ENCODE data around the gene S1PR3. TPM values are rescaled to one million over a fixed set of nuclear protein-coding genes. Genes with fewer than 3 reads are reported as not detected.

S1PR3 gene
- total and polyA plus RNA-seq, 3 donors from 2014 or later, result 4.5 to 7.2 (median 7.0) TPM

DNA sequence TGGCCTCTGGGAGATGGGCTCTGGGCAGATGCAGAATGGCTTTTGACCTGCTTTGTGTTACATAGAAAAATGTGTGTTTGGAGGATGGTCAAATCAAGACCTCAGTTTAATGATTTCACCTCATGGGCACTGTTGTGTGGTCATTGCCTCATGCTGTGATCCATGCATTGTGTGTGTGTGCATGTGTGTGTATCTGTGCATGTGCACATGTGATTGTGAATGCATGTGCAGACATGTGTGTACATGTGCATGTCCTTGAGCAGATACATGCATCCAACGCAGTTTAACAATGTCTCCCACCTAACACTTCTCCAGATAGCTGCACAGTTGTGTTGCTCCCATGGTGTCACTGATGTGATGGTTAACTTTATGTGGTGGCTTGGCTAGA is 40.1 kb upstream of the S1PR3 start:
- H3K36me3 ChIP-seq (ENCODE audit: low read depth, missing control alignments), result no peaks in the 10 kb centered on the region
- DNase-seq, result no peak
- H3K27ac ChIP-seq, result no peak overlapping the region
- TF ChIP-seq, protein P1, sequence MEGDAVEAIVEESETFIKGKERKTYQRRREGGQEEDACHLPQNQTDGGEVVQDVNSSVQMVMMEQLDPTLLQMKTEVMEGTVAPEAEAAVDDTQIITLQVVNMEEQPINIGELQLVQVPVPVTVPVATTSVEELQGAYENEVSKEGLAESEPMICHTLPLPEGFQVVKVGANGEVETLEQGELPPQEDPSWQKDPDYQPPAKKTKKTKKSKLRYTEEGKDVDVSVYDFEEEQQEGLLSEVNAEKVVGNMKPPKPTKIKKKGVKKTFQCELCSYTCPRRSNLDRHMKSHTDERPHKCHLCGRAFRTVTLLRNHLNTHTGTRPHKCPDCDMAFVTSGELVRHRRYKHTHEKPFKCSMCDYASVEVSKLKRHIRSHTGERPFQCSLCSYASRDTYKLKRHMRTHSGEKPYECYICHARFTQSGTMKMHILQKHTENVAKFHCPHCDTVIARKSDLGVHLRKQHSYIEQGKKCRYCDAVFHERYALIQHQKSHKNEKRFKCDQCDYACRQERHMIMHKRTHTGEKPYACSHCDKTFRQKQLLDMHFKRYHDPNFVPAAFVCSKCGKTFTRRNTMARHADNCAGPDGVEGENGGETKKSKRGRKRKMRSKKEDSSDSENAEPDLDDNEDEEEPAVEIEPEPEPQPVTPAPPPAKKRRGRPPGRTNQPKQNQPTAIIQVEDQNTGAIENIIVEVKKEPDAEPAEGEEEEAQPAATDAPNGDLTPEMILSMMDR (IDR thresholded peaks at IDR 0.05), result no peak
- no peak for TF ChIP-seq POLR2A (IDR thresholded peaks at IDR 0.05)
- no peaks in the 10 kb centered on the region for H3K9me3 ChIP-seq
- no peak overlapping the region for H3K4me3 ChIP-seq
- intact Hi-C loops (cut with DNase I; ENCODE audit: low total_unique reads), result no loop called here
- H3K27me3 ChIP-seq, result no peaks in the 10 kb centered on the region
- H3K4me1 ChIP-seq, result peaks cover 13% of the 10 kb centered on the region
- 82 to 100% methylated on average over 1 of the region's 1 CpG for WGBS, 2 donors

DNA sequence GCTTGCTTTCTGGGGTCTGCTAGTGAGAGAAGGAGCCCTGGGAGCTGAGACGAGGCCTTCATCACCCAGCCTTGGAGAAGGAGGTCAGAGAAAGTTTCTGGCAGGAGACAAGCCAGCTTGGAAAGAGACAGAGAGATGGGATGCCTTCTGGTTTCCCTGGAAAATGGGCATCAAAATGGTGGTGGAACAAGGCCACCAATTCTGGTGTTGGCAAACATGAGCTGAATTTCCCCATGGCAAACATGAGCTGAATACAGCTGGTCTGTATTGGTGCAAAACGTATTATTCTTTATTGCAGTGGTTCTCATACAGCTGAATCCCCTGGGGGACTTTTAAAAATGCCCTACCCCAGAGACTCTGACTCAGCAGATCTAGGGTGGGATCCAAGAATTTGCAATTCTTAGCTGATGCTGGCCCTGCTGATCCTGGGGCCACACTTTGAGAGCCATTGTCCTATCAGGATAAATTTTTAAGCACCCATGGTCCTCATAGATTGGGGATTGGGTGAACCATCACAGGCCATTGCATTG is 39.1 kb upstream of the S1PR3 start:
- no peak for TF ChIP-seq POLR2A (IDR thresholded peaks at IDR 0.05)
- TF ChIP-seq, protein P1 (IDR thresholded peaks at IDR 0.05), result no peak
- 83 to 98% methylated on average over 2 of the region's 2 CpGs for WGBS, 2 donors
- H3K27me3 ChIP-seq, result no peaks in the 10 kb centered on the region
- DNase-seq, result no peak
- no peaks in the 10 kb centered on the region for H3K9me3 ChIP-seq
- no peaks in the 10 kb centered on the region for H3K36me3 ChIP-seq (ENCODE audit: low read depth, missing control alignments)
- H3K4me3 ChIP-seq, result no peak overlapping the region
- intact Hi-C loops (cut with DNase I; ENCODE audit: low total_unique reads), result no loop called here
- peaks cover 13% of the 10 kb centered on the region for H3K4me1 ChIP-seq
- no peak overlapping the region for H3K27ac ChIP-seq

DNA sequence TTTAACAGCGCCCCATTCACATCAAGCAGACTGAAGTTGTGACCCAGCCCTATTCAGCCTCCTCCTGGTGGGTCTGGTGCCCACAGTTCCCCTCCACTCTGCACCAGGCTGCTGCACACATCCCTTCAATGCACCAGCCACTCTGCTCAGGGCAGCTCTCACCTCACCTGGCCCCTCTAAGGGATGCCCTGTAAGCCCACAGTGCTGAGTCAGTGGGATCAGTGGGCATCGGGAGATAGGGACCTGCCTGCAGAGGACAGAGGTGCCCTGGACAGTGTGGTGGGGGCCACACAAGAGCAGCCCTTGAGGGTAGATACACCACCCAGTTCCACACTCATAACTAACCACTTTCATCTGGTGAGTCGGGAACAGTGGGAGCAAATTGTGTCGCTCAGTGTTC is 38.3 kb upstream of the S1PR3 start:
- Histone ChIP-seq H3K4me3 (no peak overlapping the region), H3K9me3 (no peaks in the 10 kb centered on the region), H3K4me1 (peaks cover 13% of the 10 kb centered on the region), H3K36me3 (ENCODE audit: low read depth, missing control alignments) (no peaks in the 10 kb centered on the region), H3K27me3 (no peaks in the 10 kb centered on the region), H3K27ac (no peak overlapping the region)
- intact Hi-C loops (cut with DNase I; ENCODE audit: low total_unique reads), result no loop called here
- TF ChIP-seq POLR2A (IDR thresholded peaks at IDR 0.05), result no peak
- TF ChIP-seq, protein P1 (IDR thresholded peaks at IDR 0.05), result no peak
- 90 to 98% methylated on average over 3 to 4 of the region's 4 CpGs for WGBS, 2 donors
- DNase-seq, result no peak

DNA sequence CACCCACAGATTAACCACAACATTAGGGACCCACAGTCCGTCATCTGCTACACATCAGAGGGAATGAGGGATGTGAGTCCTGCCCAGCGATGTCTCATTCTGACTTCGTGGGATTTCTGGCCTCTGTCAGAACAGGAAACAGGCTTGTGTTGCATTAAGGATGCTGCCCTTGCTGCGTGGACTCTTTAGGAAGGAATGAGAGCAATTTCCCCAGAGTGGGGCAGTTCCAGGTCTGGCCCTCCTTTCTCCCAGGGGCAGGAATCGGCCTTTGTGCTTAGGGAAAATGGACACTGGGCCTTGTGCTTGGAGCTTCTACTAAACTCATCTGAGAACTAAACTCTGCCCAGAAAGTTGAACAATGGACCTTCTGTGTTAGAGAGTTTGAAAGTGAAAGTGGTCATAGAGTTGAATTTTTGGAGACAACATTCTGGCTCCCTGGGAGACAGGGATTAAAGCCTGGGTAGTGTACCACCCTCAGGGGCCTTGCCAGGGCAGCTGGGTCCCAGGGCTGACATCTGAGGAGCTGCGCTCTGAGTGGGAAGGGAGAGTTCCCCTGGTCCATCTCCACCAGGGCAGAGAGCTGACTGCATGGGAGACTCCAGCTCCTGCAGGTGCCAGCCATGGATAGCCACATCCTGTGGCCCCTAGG is 37.8 kb upstream of the S1PR3 start:
- no peak overlapping the region for H3K4me3 ChIP-seq
- no peak for TF ChIP-seq POLR2A (IDR thresholded peaks at IDR 0.05)
- TF ChIP-seq, protein P1 (IDR thresholded peaks at IDR 0.05), result no peak
- H3K36me3 ChIP-seq (ENCODE audit: low read depth, missing control alignments), result no peaks in the 10 kb centered on the region
- intact Hi-C loops (cut with DNase I; ENCODE audit: low total_unique reads), result no loop called here
- no peak overlapping the region for H3K27ac ChIP-seq
- H3K4me1 ChIP-seq, result peaks cover 13% of the 10 kb centered on the region
- 69 to 76% methylated on average over 6 of the region's 6 CpGs for WGBS, 2 donors
- no peak for DNase-seq
- H3K9me3 ChIP-seq, result no peaks in the 10 kb centered on the region
- H3K27me3 ChIP-seq, result no peaks in the 10 kb centered on the region

DNA sequence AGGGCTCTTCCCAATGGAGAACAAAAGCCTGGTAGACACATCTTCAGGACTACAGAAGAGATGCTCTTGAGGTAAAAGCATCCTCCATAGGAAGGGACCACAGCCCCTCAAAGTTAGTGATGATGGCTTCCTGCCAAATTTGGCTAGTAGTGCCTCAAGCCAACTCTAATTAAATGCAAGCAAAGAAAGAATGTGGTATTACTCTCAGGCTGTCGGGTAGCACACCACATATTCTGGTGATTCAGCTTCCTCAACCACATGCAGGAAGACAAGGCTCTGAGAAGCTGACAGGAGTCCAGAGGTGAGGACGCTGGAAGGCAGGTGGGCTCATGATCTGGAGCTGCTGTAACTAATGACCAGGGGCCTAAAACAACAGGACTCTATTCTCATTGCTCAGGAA is 37.2 kb upstream of the S1PR3 start:
- intact Hi-C loops (cut with DNase I; ENCODE audit: low total_unique reads), result no loop called here
- no peak for DNase-seq
- 87 to 93% methylated on average over 2 of the region's 2 CpGs for WGBS, 2 donors

More for the DNA sequence above, 37.2 kb upstream of the S1PR3 start:
- no peak overlapping the region for H3K4me3 ChIP-seq
- TF ChIP-seq POLR2A (IDR thresholded peaks at IDR 0.05), result no peak
- TF ChIP-seq, protein P1 (IDR thresholded peaks at IDR 0.05), result no peak
- H3K9me3 ChIP-seq, result no peaks in the 10 kb centered on the region
- H3K27me3 ChIP-seq, result no peaks in the 10 kb centered on the region
- H3K4me1 ChIP-seq, result peaks cover 11% of the 10 kb centered on the region
- no peaks in the 10 kb centered on the region for H3K36me3 ChIP-seq (ENCODE audit: low read depth, missing control alignments)
- no peak overlapping the region for H3K27ac ChIP-seq

Data from testis (tissue), 3 donors.